Activated CD4-positive, alpha-beta T cell treated with anti-CD3 and anti-CD28 coated beads, Interleukin-2, amount 50 U/mL, for 1 hour (primary cell): ENCODE results near the gene FSTL4.
"Not testable (repeated sequence)": the region's sequence is repeated elsewhere in the genome, so short reads cannot be mapped to it uniquely, and the experiment has no call there.

Source experiments
- DNase-seq: peaks from one replicate; pipeline ENCODE4 v3.0.0-alpha.2; 2020

The FSTL4 gene

GRCh38 chr5:133399247-133399891, 213.0 kb downstream of the FSTL4 start:
- DNase-seq, result no peak

GRCh38 chr5:133398646-133399101, 213.7 kb downstream of the FSTL4 start:
- DNase-seq, result no peak

- DNase-seq, result no peak
Observed at GRCh38 chr5:133397990-133398645, 214.2 kb downstream of the FSTL4 start.

GRCh38 chr5:133397348-133397747, 215.0 kb downstream of the FSTL4 start:
- no peak for DNase-seq

- DNase-seq, result no peak
Observed at GRCh38 chr5:133396814-133397213, 215.5 kb downstream of the FSTL4 start.

GRCh38 chr5:133396187-133396741, 216.1 kb downstream of the FSTL4 start:
- no peak for DNase-seq

- DNase-seq, result not testable (repeated sequence)
Observed at GRCh38 chr5:133395207-133395606, 217.1 kb downstream of the FSTL4 start.

GRCh38 chr5:133394477-133394817, 217.9 kb downstream of the FSTL4 start:
- not testable (repeated sequence) for DNase-seq

GRCh38 chr5:133393776-133394476, 218.4 kb downstream of the FSTL4 start:
- DNase-seq, result no peak

GRCh38 chr5:133392448-133392847, 219.9 kb downstream of the FSTL4 start:
- no peak for DNase-seq

GRCh38 chr5:133391354-133392136, 220.8 kb downstream of the FSTL4 start:
- DNase-seq, result no peak

GRCh38 chr5:133390416-133391353, 221.7 kb downstream of the FSTL4 start:
- DNase-seq, result no peak

- no peak for DNase-seq
Observed at GRCh38 chr5:133389066-133389590, 223.2 kb downstream of the FSTL4 start.

GRCh38 chr5:133387621-133388020, 224.7 kb downstream of the FSTL4 start:
- DNase-seq, result no peak

GRCh38 chr5:133387091-133387490, 225.2 kb downstream of the FSTL4 start:
- DNase-seq, result no peak

GRCh38 chr5:133386662-133387061, 225.7 kb downstream of the FSTL4 start:
- no peak for DNase-seq

- DNase-seq, result no peak
Observed at GRCh38 chr5:133385346-133385745, 227.0 kb downstream of the FSTL4 start.

- DNase-seq, result no peak
Observed at GRCh38 chr5:133384903-133385302, 227.4 kb downstream of the FSTL4 start.

- DNase-seq, result no peak
Observed at GRCh38 chr5:133384120-133384855, 228.1 kb downstream of the FSTL4 start.

GRCh38 chr5:133383580-133383939, 228.8 kb downstream of the FSTL4 start:
- no peak for DNase-seq
